Ishikawa (cell line): ENCODE measurements around the gene PFKM.
A peak's percentile ranks its signal among the peaks of the same experiment; 100 is the strongest.

ENCODE experiments used
- CEBPB ChIP-seq: IDR thresholded peaks from 2 replicates; pipeline ENCODE4 v1.6.1; 2012
- CREB1 ChIP-seq: IDR thresholded peaks from 2 replicates; pipeline ENCODE4 v1.6.1; 2012; ENCODE audit warnings: low read depth
- EGR1 ChIP-seq: IDR thresholded peaks from 2 replicates; pipeline ENCODE4 v1.6.1; 2012
- EP300 ChIP-seq: IDR thresholded peaks from 2 replicates; pipeline ENCODE4 v1.6.1; 2012; ENCODE audit warnings: borderline replicate concordance
- FOXM1 ChIP-seq: IDR thresholded peaks from 2 replicates; pipeline ENCODE4 v1.6.1; 2012; ENCODE audit warnings: low read depth, borderline replicate concordance
- MAX ChIP-seq: IDR thresholded peaks from 2 replicates; pipeline ENCODE4 v1.6.1; 2012
- NFIC ChIP-seq: IDR thresholded peaks from 2 replicates; pipeline ENCODE4 v1.6.1; 2012
- RAD21 ChIP-seq: IDR thresholded peaks from 2 replicates; pipeline ENCODE4 v1.6.1; 2012; ENCODE audit warnings: low read depth
- REST ChIP-seq: IDR thresholded peaks from 2 replicates; pipeline ENCODE4 v1.6.1; 2012; ENCODE audit warnings: low read depth, mild to moderate bottlenecking
- TAF1 ChIP-seq: IDR thresholded peaks from 2 replicates; pipeline ENCODE4 v1.6.1; 2012; ENCODE audit warnings: low read depth, mild to moderate bottlenecking
- TCF12 ChIP-seq: IDR thresholded peaks from 2 replicates; pipeline ENCODE4 v1.6.1; 2012; ENCODE audit warnings: low read depth
- TEAD4 ChIP-seq: IDR thresholded peaks from 2 replicates; pipeline ENCODE4 v1.6.1; 2012
- USF1 ChIP-seq: IDR thresholded peaks from 2 replicates; pipeline ENCODE4 v1.6.1; 2012
- YY1 ChIP-seq: IDR thresholded peaks from 2 replicates; pipeline ENCODE4 v1.6.1; 2012; ENCODE audit warnings: low read depth
- ZBTB7A ChIP-seq: IDR thresholded peaks from 2 replicates; pipeline ENCODE4 v1.6.1; 2012; ENCODE audit warnings: low read depth

The PFKM gene

GRCh38 chr12:48074266-48074665 lies 44.9 kb upstream of the PFKM start:
- TF ChIP-seq TCF12: no peak
- TF ChIP-seq EGR1: no peak
- no peak for TF ChIP-seq MAX
- no peak for TF ChIP-seq REST
- TF ChIP-seq USF1: no peak
- no peak for TF ChIP-seq TAF1
- TF ChIP-seq ZBTB7A: no peak
- TF ChIP-seq CEBPB: no peak
- TF ChIP-seq RAD21: no peak
- TF ChIP-seq YY1: no peak
- no peak for TF ChIP-seq FOXM1
- TF ChIP-seq NFIC: no peak
- no peak for TF ChIP-seq TEAD4
- TF ChIP-seq EP300: no peak
- no peak for TF ChIP-seq CREB1

GRCh38 chr12:48075832-48076231 lies 43.3 kb upstream of the PFKM start:
- TF ChIP-seq YY1 (no peak), USF1 (no peak), NFIC (no peak), EP300 (no peak)

GRCh38 chr12:48077111-48077510 lies 42.1 kb upstream of the PFKM start:
- no peak for TF ChIP-seq TEAD4
- no peak for TF ChIP-seq REST
- no peak for TF ChIP-seq ZBTB7A
- TF ChIP-seq EP300: no peak
- no peak for TF ChIP-seq NFIC
- no peak for TF ChIP-seq YY1
- TF ChIP-seq USF1: no peak
- TF ChIP-seq TAF1: no peak
- TF ChIP-seq FOXM1: no peak
- TF ChIP-seq CREB1: no peak
- no peak for TF ChIP-seq TCF12
- TF ChIP-seq RAD21: no peak
- no peak for TF ChIP-seq EGR1
- TF ChIP-seq MAX: no peak
- TF ChIP-seq CEBPB: no peak

- peak; percentile 65 for TF ChIP-seq CEBPB
- no peak for TF ChIP-seq FOXM1
- no peak for TF ChIP-seq RAD21
- TF ChIP-seq TEAD4: no peak
Observed at GRCh38 chr12:48078901-48079300, 40.3 kb upstream of the PFKM start.

GRCh38 chr12:48080285-48080684 lies 38.9 kb upstream of the PFKM start:
- TF ChIP-seq EGR1 (no peak), RAD21 (no peak), EP300 (no peak), REST (no peak), ZBTB7A (no peak), CREB1 (no peak), CEBPB (no peak), USF1 (no peak), TEAD4 (no peak), TAF1 (no peak), NFIC (no peak), TCF12 (no peak), YY1 (no peak), FOXM1 (no peak), MAX (no peak)
